Measurements from ENCODE around the gene HERC5. TPM values are rescaled to one million over a fixed set of nuclear protein-coding genes. Genes with fewer than 3 reads are reported as not detected.

HERC5 gene
- total and polyA plus RNA-seq, 2 experiments from 2014 or later, result 0.10 to 0.32 TPM

- WGBS, 2 experiments (ENCODE audit: low coverage in 1 of 2, low lambda C conversion rate in 2 of 2, missing lambda C conversion rate in 2 of 2), result 88 to 96% methylated on average over 3 of the region's 3 CpGs
- H3F3A ChIP-seq (ENCODE audit: insufficient read depth), result no peaks in the 10 kb centered on the region
- TF ChIP-seq EZH2 (IDR thresholded peaks at IDR 0.05; ENCODE audit: insufficient read depth, poor library complexity, severe bottlenecking) (no peak), EZH2phosphoT487 (IDR thresholded peaks at IDR 0.05; ENCODE audit: insufficient read depth, low read depth) (no peak)
- H3K4me3 ChIP-seq, result no peak overlapping the region
- no peaks in the 10 kb centered on the region for H3K9me3 ChIP-seq (ENCODE audit: low read depth)
- no peak for DNase-seq
- H2AFZ ChIP-seq, result no peak overlapping the region
- no peaks in the 10 kb centered on the region for H3K9me2 ChIP-seq (ENCODE audit: insufficient read depth)
- H3K36me3 ChIP-seq (ENCODE audit: low read depth), result no peaks in the 10 kb centered on the region
- no peaks in the 10 kb centered on the region for H3K27me3 ChIP-seq (replicated peaks; ENCODE audit: insufficient read depth)
- no peaks in the 10 kb centered on the region for H4K20me1 ChIP-seq (ENCODE audit: insufficient read depth)
- no peaks in the 10 kb centered on the region for H3K79me2 ChIP-seq (ENCODE audit: insufficient read depth)
- H3K27ac ChIP-seq, result no peak overlapping the region
- in situ Hi-C loops (cut with MboI), result no loop called here
- H3K4me2 ChIP-seq (ENCODE audit: unreplicated experiment), result no peak overlapping the region
- H3K4me1 ChIP-seq (ENCODE audit: insufficient read depth), result no peaks in the 10 kb centered on the region
- no peak overlapping the region for H3K9ac ChIP-seq
Observed at GRCh38 chr4:88439161-88439760, 17.7 kb upstream of the HERC5 start.

GRCh38 chr4:88440146-88440545, 16.8 kb upstream of the HERC5 start:
- no peak for TF ChIP-seq EZH2 (IDR thresholded peaks at IDR 0.05; ENCODE audit: insufficient read depth, poor library complexity, severe bottlenecking)
- no peak for TF ChIP-seq EZH2phosphoT487 (IDR thresholded peaks at IDR 0.05; ENCODE audit: insufficient read depth, low read depth)
- in situ Hi-C loops (cut with MboI), result no loop called here
- 90 to 95% methylated on average over 1 of the region's 1 CpG for WGBS, 2 experiments (ENCODE audit: low coverage in 1 of 2, low lambda C conversion rate in 2 of 2, missing lambda C conversion rate in 2 of 2)

GRCh38 chr4:88441696-88442095, 15.2 kb upstream of the HERC5 start:
- DNase-seq, result no peak
- Histone ChIP-seq H3K4me2 (ENCODE audit: unreplicated experiment) (no peak overlapping the region), H2AFZ (no peak overlapping the region), H3K4me3 (no peak overlapping the region), H3K9ac (no peak overlapping the region), H3K79me2 (ENCODE audit: insufficient read depth) (no peaks in the 10 kb centered on the region), H3F3A (ENCODE audit: insufficient read depth) (no peaks in the 10 kb centered on the region), H3K9me3 (ENCODE audit: low read depth) (no peaks in the 10 kb centered on the region), H3K4me1 (ENCODE audit: insufficient read depth) (no peaks in the 10 kb centered on the region), H3K36me3 (ENCODE audit: low read depth) (no peaks in the 10 kb centered on the region), H3K27me3 (replicated peaks; ENCODE audit: insufficient read depth) (no peaks in the 10 kb centered on the region), H4K20me1 (ENCODE audit: insufficient read depth) (no peaks in the 10 kb centered on the region), H3K9me2 (ENCODE audit: insufficient read depth) (no peaks in the 10 kb centered on the region), H3K27ac (no peak overlapping the region)
- no peak for TF ChIP-seq EZH2phosphoT487 (IDR thresholded peaks at IDR 0.05; ENCODE audit: insufficient read depth, low read depth)
- TF ChIP-seq EZH2 (IDR thresholded peaks at IDR 0.05; ENCODE audit: insufficient read depth, poor library complexity, severe bottlenecking), result no peak
- in situ Hi-C loops (cut with MboI), result no loop called here

More at GRCh38 chr4:88440146-88440545, 16.8 kb upstream of the HERC5 start:
- no peaks in the 10 kb centered on the region for H3K9me2 ChIP-seq (ENCODE audit: insufficient read depth)
- no peaks in the 10 kb centered on the region for H3K36me3 ChIP-seq (ENCODE audit: low read depth)
- no peaks in the 10 kb centered on the region for H3K27me3 ChIP-seq (replicated peaks; ENCODE audit: insufficient read depth)
- no peak overlapping the region for H3K9ac ChIP-seq
- H4K20me1 ChIP-seq (ENCODE audit: insufficient read depth), result no peaks in the 10 kb centered on the region
- no peak overlapping the region for H3K4me3 ChIP-seq
- H3K27ac ChIP-seq, result no peak overlapping the region
- DNase-seq, result no peak
- no peaks in the 10 kb centered on the region for H3K4me1 ChIP-seq (ENCODE audit: insufficient read depth)
- H3F3A ChIP-seq (ENCODE audit: insufficient read depth), result no peaks in the 10 kb centered on the region
- H3K9me3 ChIP-seq (ENCODE audit: low read depth), result no peaks in the 10 kb centered on the region
- H2AFZ ChIP-seq, result no peak overlapping the region
- H3K79me2 ChIP-seq (ENCODE audit: insufficient read depth), result no peaks in the 10 kb centered on the region
- no peak overlapping the region for H3K4me2 ChIP-seq (ENCODE audit: unreplicated experiment)

GRCh38 chr4:88442689-88443191, 14.2 kb upstream of the HERC5 start:
- in situ Hi-C loops (cut with MboI), result no loop called here
- no peak for TF ChIP-seq EZH2 (IDR thresholded peaks at IDR 0.05; ENCODE audit: insufficient read depth, poor library complexity, severe bottlenecking)
- 95 to 97% methylated on average over 1 of the region's 1 CpG for WGBS, 2 experiments (ENCODE audit: low coverage in 1 of 2, low lambda C conversion rate in 2 of 2, missing lambda C conversion rate in 2 of 2)

GRCh38 chr4:88443486-88443885, 13.4 kb upstream of the HERC5 start:
- Histone ChIP-seq H3K4me1 (ENCODE audit: insufficient read depth) (no peaks in the 10 kb centered on the region), H4K20me1 (ENCODE audit: insufficient read depth) (no peaks in the 10 kb centered on the region), H3K27ac (no peak overlapping the region), H2AFZ (no peak overlapping the region), H3K9me3 (ENCODE audit: low read depth) (no peaks in the 10 kb centered on the region), H3K27me3 (replicated peaks; ENCODE audit: insufficient read depth) (no peaks in the 10 kb centered on the region), H3K79me2 (ENCODE audit: insufficient read depth) (no peaks in the 10 kb centered on the region), H3K4me3 (no peak overlapping the region), H3K9me2 (ENCODE audit: insufficient read depth) (no peaks in the 10 kb centered on the region), H3K36me3 (ENCODE audit: low read depth) (no peaks in the 10 kb centered on the region), H3K9ac (no peak overlapping the region), H3F3A (ENCODE audit: insufficient read depth) (no peaks in the 10 kb centered on the region), H3K4me2 (ENCODE audit: unreplicated experiment) (no peak overlapping the region)
- in situ Hi-C loops (cut with MboI), result no loop called here
- no peak for DNase-seq
- TF ChIP-seq EZH2phosphoT487 (IDR thresholded peaks at IDR 0.05; ENCODE audit: insufficient read depth, low read depth) (no peak), EZH2 (IDR thresholded peaks at IDR 0.05; ENCODE audit: insufficient read depth, poor library complexity, severe bottlenecking) (no peak)
- 57 to 69% methylated on average over 5 of the region's 5 CpGs for WGBS, 2 experiments (ENCODE audit: low coverage in 1 of 2, low lambda C conversion rate in 2 of 2, missing lambda C conversion rate in 2 of 2)

More at GRCh38 chr4:88442689-88443191, 14.2 kb upstream of the HERC5 start:
- no peaks in the 10 kb centered on the region for H3K9me3 ChIP-seq (ENCODE audit: low read depth)
- H3K27ac ChIP-seq, result no peak overlapping the region
- H3K9me2 ChIP-seq (ENCODE audit: insufficient read depth), result no peaks in the 10 kb centered on the region
- H3K36me3 ChIP-seq (ENCODE audit: low read depth), result no peaks in the 10 kb centered on the region
- no peaks in the 10 kb centered on the region for H3K27me3 ChIP-seq (replicated peaks; ENCODE audit: insufficient read depth)
- H2AFZ ChIP-seq, result no peak overlapping the region
- H4K20me1 ChIP-seq (ENCODE audit: insufficient read depth), result no peaks in the 10 kb centered on the region
- H3F3A ChIP-seq (ENCODE audit: insufficient read depth), result no peaks in the 10 kb centered on the region
- no peaks in the 10 kb centered on the region for H3K79me2 ChIP-seq (ENCODE audit: insufficient read depth)
- DNase-seq, result no peak
- no peak overlapping the region for H3K4me3 ChIP-seq
- no peak overlapping the region for H3K9ac ChIP-seq
- H3K4me2 ChIP-seq (ENCODE audit: unreplicated experiment), result no peak overlapping the region
- no peaks in the 10 kb centered on the region for H3K4me1 ChIP-seq (ENCODE audit: insufficient read depth)
